ENCODE results near the gene GPR65. TPM values are rescaled to one million over a fixed set of nuclear protein-coding genes. Genes with fewer than 3 reads are reported as not detected.
"Not testable (repeated sequence)": the region's sequence is repeated elsewhere in the genome, so short reads cannot be mapped to it uniquely, and the experiment has no call there.

Gene GPR65
- polyA plus RNA-seq, 5 donors = 0.63 to 0.91 (median 0.70) TPM

DNA sequence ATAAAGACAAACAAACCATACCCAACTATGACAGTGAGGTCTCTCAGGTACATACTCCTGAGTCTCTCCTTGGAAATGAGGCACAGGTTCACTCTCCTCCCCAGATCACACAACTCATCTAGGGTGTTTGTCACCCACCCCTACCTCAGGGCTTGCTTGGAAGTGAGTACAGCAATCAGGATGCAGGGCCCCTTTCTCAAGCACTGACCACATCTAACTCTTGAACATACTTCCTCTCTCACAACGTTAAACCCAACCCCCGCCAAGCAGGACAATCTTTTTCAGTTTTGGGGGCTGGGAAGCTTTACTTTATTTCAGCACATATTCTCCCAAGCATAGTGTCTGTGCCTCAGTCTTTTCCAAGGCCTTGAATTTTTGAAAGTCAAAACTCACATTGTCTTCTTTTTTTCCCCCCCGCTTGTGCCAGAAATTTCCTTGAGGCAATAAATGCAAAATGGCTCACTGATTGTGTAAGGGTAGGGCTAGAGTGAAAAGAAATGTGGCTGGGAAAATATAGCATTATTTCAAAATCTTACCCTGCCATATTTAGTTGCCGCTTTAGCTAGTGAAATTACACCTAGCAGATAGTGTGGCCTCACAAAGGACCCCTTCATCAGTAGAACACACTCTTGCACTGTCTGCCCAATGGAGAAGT is 2.4 kb upstream of the GPR65 start:
- DNase-seq = no peak

- DNase-seq = no peak
Measured at GRCh38 chr14:88003425-88003824, 1.5 kb upstream of the GPR65 start.

GRCh38 chr14:88004506-88005036 is 364 bp upstream of the GPR65 start:
- DNase-seq = no peak

DNA sequence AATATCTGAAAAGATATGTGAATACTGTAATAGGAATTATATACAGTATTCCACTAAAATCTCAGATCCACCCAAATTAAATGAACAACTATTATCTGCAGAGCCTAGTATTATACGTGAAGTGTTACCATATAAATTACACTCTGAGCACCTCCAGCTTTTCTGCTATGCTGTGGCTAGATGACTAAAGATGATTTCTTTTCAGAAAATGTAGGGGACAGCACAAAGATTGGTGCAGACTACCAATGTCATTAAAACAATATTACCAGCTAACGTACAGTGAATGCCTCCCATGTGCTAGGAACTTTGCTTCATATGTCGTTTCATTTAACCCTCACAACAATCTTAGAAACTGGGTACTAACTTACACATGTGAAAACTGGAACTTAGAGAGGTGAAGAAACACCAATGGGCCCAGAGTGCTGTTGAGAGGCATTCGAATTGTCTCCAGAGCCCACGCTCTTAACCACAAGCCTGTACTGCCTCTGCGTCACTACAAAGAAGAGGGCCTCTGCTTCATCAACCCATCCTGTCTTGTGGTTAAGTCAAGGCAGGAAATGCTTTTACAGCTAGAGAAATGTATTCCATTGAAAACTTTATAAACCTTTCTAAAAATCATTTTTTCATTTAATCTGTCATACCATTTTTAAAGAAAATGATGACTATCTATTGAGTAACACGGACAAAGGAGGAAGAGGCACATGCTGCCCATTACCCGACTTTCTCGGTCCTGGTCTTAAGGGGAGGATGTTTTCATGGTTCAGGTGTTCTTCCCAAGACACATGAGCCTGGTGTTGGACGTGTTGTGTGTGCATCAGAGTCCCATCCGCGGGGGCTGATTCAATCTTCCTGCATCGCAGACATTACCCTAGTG is 1.3 kb downstream of the GPR65 start:
- no peak for DNase-seq

DNA sequence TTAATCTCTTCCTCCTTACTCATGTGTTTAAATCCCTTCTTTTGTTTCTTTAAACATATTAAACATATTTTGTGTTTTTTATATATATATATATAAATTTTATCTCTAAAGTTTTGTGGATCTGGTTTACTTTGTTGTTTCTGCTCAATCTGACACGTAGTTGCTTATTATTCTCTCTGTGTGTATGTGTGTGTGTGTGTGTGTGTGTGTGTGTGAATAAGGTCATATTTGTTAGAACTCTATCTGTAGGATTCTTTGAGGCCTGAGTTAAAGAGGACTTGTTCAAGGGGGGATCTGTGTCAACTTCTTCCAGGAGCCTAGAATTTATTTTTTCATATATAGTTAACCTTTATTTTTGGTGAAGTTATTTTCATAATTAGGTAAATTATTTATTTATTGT is 2.7 kb downstream of the GPR65 start:
- DNase-seq = no peak

GRCh38 chr14:88008039-88008742 is 3.3 kb downstream of the GPR65 start:
- DNase-seq = no peak

- no peak for DNase-seq
Measured at GRCh38 chr14:88009486-88009885, 4.6 kb downstream of the GPR65 start.

DNA sequence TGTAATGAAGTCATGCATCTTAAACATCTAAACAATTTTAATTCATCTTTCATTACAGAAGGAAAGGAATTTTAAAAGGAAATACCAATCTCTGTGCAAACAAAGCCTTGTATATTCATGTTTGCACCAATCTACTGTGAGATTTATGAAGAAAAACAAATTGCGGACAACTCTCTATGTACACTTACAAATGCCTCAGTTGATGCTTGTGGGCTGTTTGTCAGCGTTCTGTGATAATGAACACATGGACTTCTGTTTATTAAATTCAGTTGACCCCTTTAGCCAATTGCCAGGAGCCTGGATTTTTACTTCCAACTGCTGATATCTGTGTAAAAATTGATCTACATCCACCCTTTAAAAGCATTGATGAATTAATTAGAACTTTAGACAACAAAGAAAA is 5.4 kb downstream of the GPR65 start:
- DNase-seq = no peak

DNA sequence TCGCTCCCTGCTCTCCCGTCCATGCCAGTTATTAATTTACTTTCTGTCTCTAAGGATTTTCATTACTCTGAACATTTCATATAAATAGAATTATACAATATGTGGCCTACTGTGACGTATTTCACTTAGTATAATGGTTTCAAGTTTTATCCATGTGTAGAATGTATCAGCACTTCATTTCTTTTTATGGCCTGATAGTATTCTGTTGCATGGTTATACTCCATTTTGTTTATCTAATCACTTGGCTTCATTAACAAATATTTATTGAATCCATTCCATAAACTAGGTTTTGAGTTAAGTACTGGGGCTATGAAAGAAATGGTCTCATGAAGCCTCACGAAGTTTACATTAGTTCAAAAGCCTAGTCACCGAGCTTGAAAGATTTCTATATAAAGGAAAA is 7.6 kb downstream of the GPR65 start:
- peak; percentile 55 to 56 for DNase-seq

DNA sequence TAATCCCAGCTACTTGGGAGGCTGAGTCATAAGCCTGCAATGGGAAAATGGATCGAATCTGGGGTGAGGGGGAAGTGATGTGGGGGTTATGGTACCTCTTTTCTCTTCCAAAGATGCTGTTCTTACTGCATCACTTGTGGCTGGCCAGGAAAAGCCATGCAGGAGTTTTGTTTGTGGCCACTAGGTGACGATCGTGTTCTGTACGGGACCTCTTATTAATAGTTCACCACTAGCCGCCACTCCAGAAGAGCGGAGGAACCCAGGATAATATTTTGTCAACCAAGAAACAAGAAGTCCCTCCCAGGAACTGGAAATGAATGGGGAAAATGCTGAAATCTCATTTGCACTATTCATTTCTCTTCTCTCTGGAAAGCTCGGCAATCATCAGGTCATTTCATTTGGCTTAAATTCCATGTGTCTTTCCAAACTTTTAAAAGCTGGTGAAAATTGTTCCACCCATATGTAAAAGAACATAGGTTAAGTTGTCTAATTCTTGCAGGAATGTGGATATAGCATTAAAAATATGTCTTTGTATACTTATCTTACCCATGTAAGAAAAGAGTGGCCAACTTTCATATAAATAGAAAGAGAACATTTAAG is 8.9 kb downstream of the GPR65 start:
- DNase-seq = peak; percentile 49 to 60

GRCh38 chr14:88016768-88017167 is 11.8 kb downstream of the GPR65 start:
- DNase-seq = no peak

- DNase-seq = no peak
Measured at GRCh38 chr14:88017535-88017934, 12.6 kb downstream of the GPR65 start.

DNA sequence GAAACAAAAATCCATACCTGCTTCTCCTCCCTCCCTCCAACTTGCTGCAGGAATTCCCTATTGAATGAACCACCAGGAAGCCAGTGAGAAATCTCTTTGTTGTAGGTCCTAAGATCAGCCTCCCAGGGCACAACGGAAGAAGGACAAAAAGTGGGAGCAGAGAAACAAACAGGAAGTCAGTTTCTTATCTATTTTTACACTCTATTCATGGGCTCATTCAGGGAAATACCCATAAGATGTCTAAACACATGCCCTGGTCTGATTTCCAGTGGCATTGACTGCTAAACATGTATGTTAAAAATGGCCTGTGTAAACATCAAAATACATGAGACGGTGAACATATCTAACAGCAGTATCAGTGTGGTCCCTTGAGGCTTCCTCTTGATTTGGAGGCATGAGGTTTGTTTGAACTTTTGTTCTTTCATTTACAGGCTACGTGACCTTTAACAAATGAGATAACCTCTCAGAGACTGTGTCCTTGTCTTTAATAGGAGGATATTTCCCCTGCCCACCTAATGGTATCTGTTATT is 18.8 kb downstream of the GPR65 start:
- no peak for DNase-seq

DNA sequence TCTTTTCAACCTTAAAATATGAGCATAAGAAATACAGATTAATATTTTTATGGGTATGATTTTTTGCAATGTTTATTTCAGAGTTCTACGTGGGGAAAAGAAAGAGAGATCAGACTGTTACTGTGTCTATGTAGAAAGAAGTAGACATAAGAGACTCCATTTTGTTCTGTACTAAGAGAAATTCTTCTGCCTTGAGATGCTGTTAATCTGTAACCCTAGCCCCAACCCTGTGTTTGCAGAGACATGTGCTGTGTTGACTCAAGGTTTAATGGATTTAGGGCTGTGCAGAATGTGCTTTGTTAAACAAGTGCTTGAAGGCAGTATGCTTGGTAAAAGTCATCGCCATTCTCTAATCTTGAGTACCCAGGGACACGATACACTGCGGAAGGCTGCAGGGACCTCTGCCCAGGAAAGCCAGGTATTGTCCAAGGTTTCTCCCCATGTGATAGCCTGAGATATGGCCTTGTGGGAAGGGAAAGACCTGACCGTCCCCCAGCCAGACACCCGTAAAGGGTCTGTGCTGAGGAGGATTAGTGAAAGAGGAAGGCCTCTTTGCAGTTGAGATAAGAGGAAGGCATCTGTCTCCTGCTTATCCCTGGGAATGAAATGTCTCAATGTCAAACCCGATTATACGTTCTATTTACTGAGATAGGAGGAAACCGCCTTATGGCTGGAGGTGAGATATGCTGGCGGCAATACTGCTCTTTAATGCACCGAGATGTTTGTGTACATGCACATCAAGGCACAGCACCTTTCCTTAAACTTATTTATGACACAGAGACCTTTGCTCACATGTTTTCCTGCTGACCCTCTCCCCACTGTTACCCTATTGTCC is 19.5 kb downstream of the GPR65 start:
- DNase-seq = not testable (repeated sequence)

DNA sequence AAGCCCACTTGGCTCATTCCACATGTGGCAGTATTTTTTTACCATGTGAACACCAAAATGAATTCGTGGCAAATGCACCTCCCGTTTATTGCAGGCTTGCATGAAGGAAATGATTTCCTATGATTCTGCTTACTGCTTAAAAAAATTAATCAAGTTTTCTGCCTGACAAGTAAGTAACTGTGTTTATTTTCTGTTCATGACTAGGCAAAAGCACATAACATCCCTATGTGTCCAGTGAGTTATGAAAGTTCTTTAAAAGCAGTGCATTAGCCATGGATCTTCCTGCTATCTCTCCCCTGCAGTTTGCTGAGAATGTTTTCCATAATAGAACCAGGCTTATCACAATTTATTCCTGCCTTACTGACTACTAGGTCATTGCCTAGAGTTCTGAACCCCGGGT is 20.4 kb downstream of the GPR65 start:
- no peak for DNase-seq

DNA sequence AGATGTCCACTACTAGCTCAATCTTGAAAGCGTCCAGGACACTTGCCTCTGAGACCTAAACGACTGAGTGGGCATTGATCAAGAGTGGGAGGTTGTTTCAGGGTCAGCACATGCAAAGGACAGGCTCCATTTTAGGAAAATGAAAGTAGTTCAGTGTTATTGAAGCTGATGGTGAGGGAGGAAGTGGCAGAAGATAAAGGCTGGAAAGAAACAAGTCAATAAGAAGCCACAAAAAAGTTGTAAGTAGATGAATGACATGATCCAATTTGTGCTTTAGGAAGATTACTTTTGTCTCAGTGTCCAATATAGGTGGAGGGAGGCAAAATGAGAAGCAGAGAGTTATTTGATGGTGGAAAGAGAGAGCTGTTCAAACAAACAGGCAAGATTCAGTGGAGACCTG is 22.0 kb downstream of the GPR65 start:
- no peak for DNase-seq

GRCh38 chr14:88029500-88029899 is 24.6 kb downstream of the GPR65 start:
- no peak for DNase-seq

- no peak for DNase-seq
Measured at GRCh38 chr14:88030079-88030478, 25.1 kb downstream of the GPR65 start.

- DNase-seq = no peak
Measured at GRCh38 chr14:88030892-88031291, 26.0 kb downstream of the GPR65 start.

GRCh38 chr14:88032373-88032772 is 27.4 kb downstream of the GPR65 start:
- no peak for DNase-seq

DNA sequence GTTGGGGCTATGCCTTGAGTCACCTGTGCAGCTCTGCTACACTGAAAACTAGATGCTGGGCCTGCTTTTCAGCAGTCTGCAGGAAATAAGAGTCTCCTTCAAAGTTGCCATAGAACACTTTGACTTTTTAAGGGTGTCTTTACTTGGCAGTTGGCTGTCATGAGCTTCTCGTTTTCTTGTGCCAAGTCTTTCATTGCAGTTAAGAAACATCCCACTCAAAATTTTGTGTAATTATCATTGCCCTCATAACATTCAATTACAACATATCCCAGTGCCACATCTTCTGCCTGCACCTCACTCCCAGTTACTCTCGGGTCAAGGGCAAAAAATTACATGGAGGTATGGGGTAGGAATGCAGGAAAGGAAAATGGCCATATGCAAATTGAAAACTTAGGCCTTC is 29.1 kb downstream of the GPR65 start:
- no peak for DNase-seq
